A673 (cell line): ENCODE measurements around the gene APOC3. TPM values are rescaled to one million over a fixed set of nuclear protein-coding genes. Genes with fewer than 3 reads are reported as not detected.

ENCODE experiments used
- BruUV-seq: library from RNA; stranded (reverse); fragments of 400-500 nt; replicated peaks from 2 replicates; lab custom pipeline; 2021; lab: Mats Ljungman, UMichigan
- CTCF ChIA-PET: fragments of 300-600 bp; sonication (Branson Sonifier 250); formaldehyde crosslinking; loops from one replicate; lab custom pipeline; 2022; ENCODE audit warnings: antibody characterized with exemption; lab: Charles Lee
- POLR2A ChIA-PET: fragments of 300-600 bp; sonication (Branson Sonifier 250); formaldehyde crosslinking; loops from one replicate; lab custom pipeline; 2022; ENCODE audit warnings: antibody characterized with exemption; ENCODE audit not compliant: low non-redundant PET; lab: Charles Lee
- DNase-seq: peaks from one replicate; pipeline ENCODE4 v3.0.0-alpha.2; 2015; ENCODE audit warnings: low spot score
- H3K27ac ChIP-seq: fragments of 200-600 bp; sonication (generic); 2 replicates; pipeline ENCODE4 v1.5.1; 2016; ENCODE audit warnings: mixed run types, low read depth, mild to moderate bottlenecking, mixed read lengths, antibody characterized with exemption, low read length; ENCODE audit not compliant: poor library complexity, severe bottlenecking
- H3K27me3 ChIP-seq: fragments of 200-600 bp; sonication (generic); replicated peaks from 2 replicates; pipeline ENCODE4 v1.6.1; 2017; ENCODE audit warnings: mixed run types, low read depth, mild to moderate bottlenecking, mixed read lengths, antibody characterized with exemption, low read length; ENCODE audit not compliant: insufficient read depth, poor library complexity
- H3K36me3 ChIP-seq: fragments of 200-600 bp; sonication (generic); 2 replicates; pipeline ENCODE4 v1.6.1; 2016; ENCODE audit warnings: mixed run types, mild to moderate bottlenecking, mixed read lengths, antibody characterized with exemption, low read length; ENCODE audit not compliant: insufficient read depth, poor library complexity, severe bottlenecking
- H3K4me1 ChIP-seq: fragments of 200-600 bp; sonication (generic); 2 replicates; pipeline ENCODE4 v1.6.1; 2017; ENCODE audit warnings: mixed run types, mild to moderate bottlenecking, mixed read lengths, antibody characterized with exemption, low read length; ENCODE audit not compliant: insufficient read depth, poor library complexity, severe bottlenecking
- H3K4me3 ChIP-seq: fragments of 200-600 bp; sonication (generic); 2 replicates; pipeline ENCODE4 v1.5.1; 2016; ENCODE audit warnings: low read depth, mixed run types, mild to moderate bottlenecking, mixed read lengths, low read length; ENCODE audit not compliant: poor library complexity, severe bottlenecking
- H3K9me3 ChIP-seq: fragments of 200-600 bp; sonication (generic); 2 replicates; pipeline ENCODE4 v1.6.1; 2016; ENCODE audit warnings: mixed run types, low read depth, mild to moderate bottlenecking, mixed read lengths, antibody characterized with exemption, low read length; ENCODE audit not compliant: poor library complexity, severe bottlenecking
- EZH2 ChIP-seq: fragments of 200-600 bp; sonication (generic); IDR thresholded peaks from 2 replicates; pipeline ENCODE4 v1.6.1; 2017; ENCODE audit warnings: borderline replicate concordance, low read depth, mild to moderate bottlenecking, mixed read lengths, antibody characterized with exemption, low read length; ENCODE audit not compliant: poor library complexity, severe bottlenecking
- intact Hi-C: fragments of 100-400 bp; cut with micrococcal nuclease; formaldehyde crosslinking; loops from one replicate; pipeline ENCODE4 v1.10.0; 2022; ENCODE audit not compliant: unreplicated experiment
- total RNA-seq: library from RNA; stranded (reverse); gene quantifications from 2 replicates; pipeline ENCODE4 v1.2.3, GENCODE V29; 2021
- TF ChIP-seq, protein P1 (sequence below): fragments of 300-800, 200-600 bp; sonication (generic); conservative IDR thresholded peaks from 2 replicates; pipeline ENCODE4 v1.5.1; 2017; ENCODE audit warnings: low read depth, mild to moderate bottlenecking, antibody characterized with exemption, low read length, moderate library complexity, mixed read lengths

APOC3 gene
- total RNA-seq, 1 experiment from 2014 or later: not detected

GRCh38 chr11:116791002-116791812 lies 38.5 kb upstream of the APOC3 start:
- Histone ChIP-seq H3K4me1 (peaks cover 4% of the 10 kb centered on the region), H3K9me3 (no peaks in the 10 kb centered on the region), H3K27me3 (no peaks in the 10 kb centered on the region), H3K27ac (no peak overlapping the region), H3K36me3 (peaks cover 5% of the 10 kb centered on the region), H3K4me3 (peak overlapping the region; percentile 13)
- BruUV-seq: no TSS peak
- POLR2A ChIA-PET: interaction anchor here (0.6 kb wide), 2 partner anchors 54 to 267 kb away, joined by 10 to 16 read pairs; no protein-coding TSS in a partner anchor
- CTCF ChIA-PET: interaction anchor here (0.5 to 3.0 kb wide), 10 partner anchors 20 to 435 kb away, joined by 3 to 56 read pairs (median 6); partner anchors contain the start of genes PAFAH1B2 and SIDT2
- no peak for TF ChIP-seq EZH2
- TF ChIP-seq, protein P1, sequence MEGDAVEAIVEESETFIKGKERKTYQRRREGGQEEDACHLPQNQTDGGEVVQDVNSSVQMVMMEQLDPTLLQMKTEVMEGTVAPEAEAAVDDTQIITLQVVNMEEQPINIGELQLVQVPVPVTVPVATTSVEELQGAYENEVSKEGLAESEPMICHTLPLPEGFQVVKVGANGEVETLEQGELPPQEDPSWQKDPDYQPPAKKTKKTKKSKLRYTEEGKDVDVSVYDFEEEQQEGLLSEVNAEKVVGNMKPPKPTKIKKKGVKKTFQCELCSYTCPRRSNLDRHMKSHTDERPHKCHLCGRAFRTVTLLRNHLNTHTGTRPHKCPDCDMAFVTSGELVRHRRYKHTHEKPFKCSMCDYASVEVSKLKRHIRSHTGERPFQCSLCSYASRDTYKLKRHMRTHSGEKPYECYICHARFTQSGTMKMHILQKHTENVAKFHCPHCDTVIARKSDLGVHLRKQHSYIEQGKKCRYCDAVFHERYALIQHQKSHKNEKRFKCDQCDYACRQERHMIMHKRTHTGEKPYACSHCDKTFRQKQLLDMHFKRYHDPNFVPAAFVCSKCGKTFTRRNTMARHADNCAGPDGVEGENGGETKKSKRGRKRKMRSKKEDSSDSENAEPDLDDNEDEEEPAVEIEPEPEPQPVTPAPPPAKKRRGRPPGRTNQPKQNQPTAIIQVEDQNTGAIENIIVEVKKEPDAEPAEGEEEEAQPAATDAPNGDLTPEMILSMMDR: peak; percentile 99
- intact Hi-C loops: loop anchor here (1.0 to 2.0 kb wide), 3 partner anchors 45 to 436 kb away; no protein-coding TSS in a partner anchor
- peak; percentile 79 for DNase-seq

- BruUV-seq: no TSS peak
- Histone ChIP-seq H3K4me3 (peak within 1 kb of the TSS; percentile 13), H3K36me3 (no peaks in the 10 kb centered on the region), H3K27ac (no peak within 1 kb of the TSS), H3K9me3 (no peaks in the 10 kb centered on the region), H3K27me3 (no peaks in the 10 kb centered on the region), H3K4me1 (peaks cover 4% of the 10 kb centered on the region)
- TF ChIP-seq, protein P1: no peak
- TF ChIP-seq EZH2: no peak
- POLR2A ChIA-PET: interaction anchor here (0.6 kb wide), 2 partner anchors 55 to 267 kb away, joined by 10 to 16 read pairs; no protein-coding TSS in a partner anchor
- intact Hi-C loops: loop anchor here (1.0 to 2.0 kb wide), 3 partner anchors 45 to 435 kb away; no protein-coding TSS in a partner anchor
- no peak for DNase-seq
- CTCF ChIA-PET: interaction anchor here (0.5 to 3.0 kb wide), 9 partner anchors 19 to 435 kb away, joined by 3 to 56 read pairs (median 6); partner anchors contain the start of genes PAFAH1B2 and SIDT2
Observed at GRCh38 chr11:116791813-116792143, 37.9 kb upstream of the APOC3 start, which contains the start of gene APOA5. Gene APOA5, minus strand, starts transcription at chr11:116791879. Its CDS starts 19 bp downstream, at chr11:116791860.

DNA sequence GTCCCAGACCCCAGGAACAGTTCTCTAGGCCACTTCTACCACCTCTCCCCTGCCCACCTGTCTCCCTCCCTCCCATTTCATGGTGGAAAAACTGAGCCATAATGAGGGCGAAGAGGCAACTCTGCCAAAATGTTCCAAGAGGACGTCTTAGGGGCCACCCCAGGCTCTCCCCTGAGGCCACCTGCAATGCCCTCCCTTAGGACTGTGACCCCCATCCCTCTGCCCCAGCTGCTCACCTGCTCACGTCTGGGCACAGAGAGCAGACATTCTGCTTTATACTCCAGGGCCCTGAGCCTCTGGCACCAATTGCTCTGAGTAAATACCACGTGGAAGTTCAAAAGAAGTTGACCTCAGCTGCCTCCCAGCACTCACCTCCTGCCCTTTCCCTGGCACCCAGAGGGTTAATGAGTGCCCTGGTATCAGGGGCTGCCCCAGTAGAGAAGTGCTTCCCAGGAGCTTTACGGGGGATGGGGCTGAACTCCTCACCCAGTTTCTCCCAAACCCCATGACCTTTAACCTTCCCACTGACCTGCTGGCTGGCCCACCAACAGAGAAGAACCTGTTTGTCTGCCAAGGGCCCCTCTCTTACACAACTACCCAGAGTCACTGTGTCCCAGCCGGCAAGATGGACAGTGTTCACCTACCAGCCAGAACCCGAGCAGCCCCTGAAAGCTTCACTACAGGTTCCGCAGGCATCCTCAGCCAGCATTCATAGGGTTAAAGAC lies 37.4 kb upstream of the APOC3 start:
- Histone ChIP-seq H3K36me3 (no peaks in the 10 kb centered on the region), H3K4me3 (no peak overlapping the region), H3K27ac (no peak overlapping the region), H3K4me1 (peaks cover 4% of the 10 kb centered on the region), H3K9me3 (no peaks in the 10 kb centered on the region), H3K27me3 (no peaks in the 10 kb centered on the region)
- intact Hi-C loops: no loop called here
- CTCF ChIA-PET: interaction anchor here (1.6 to 3.0 kb wide), 3 partner anchors 44 to 434 kb away, joined by 6 to 56 read pairs (median 36); no protein-coding TSS in a partner anchor
- TF ChIP-seq, protein P1: no peak
- TF ChIP-seq EZH2: no peak
- DNase-seq: no peak
- POLR2A ChIA-PET: no interaction called here
- BruUV-seq: no TSS peak
